Activated CD8-positive, alpha-beta memory T cell treated with anti-CD3 and anti-CD28 coated beads for 24 hours (primary cell): ENCODE data around the gene MYO7B.

Experiments used
- DNase-seq: peaks from one replicate; pipeline ENCODE4 v3.0.0-alpha.2; 2020

The MYO7B gene

DNA sequence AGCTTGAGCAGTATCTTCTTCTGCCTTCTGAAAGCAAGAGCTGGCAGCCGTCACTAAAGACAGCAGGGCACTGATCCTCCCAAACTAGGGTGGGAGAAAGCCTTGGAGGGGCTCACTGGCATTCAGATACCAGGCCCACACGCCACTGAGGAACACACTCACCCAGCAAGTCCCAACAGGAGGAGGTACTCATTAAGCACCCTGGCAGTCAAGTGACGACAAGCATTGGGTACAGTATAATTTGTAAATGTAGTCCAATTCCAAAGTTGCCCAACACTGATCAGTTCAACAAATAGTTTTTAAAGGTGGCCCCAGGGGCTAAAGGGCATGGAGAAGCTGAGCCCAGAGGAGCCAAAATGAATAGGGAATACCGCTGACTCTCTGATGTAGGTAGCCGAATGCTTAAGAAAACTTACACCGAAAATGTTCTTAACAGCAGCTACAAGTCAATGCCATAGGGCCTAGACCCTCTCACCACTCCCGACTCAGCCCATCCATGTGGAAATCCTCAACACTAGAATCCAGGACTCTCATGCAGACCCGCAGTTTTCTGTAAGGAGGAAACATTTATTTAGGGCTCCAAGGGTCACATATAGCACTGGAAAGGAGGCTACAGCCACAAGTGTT, 129.9 kb downstream of the MYO7B start:
- no peak for DNase-seq

GRCh38 chr2:127669056-127669455, 133.6 kb downstream of the MYO7B start:
- DNase-seq = no peak

- DNase-seq = no peak
These were observed 134.8 kb downstream of the MYO7B start for GRCh38 chr2:127670055-127670956.

- no peak for DNase-seq
These were observed 135.4 kb downstream of the MYO7B start for GRCh38 chr2:127670957-127671290.

DNA sequence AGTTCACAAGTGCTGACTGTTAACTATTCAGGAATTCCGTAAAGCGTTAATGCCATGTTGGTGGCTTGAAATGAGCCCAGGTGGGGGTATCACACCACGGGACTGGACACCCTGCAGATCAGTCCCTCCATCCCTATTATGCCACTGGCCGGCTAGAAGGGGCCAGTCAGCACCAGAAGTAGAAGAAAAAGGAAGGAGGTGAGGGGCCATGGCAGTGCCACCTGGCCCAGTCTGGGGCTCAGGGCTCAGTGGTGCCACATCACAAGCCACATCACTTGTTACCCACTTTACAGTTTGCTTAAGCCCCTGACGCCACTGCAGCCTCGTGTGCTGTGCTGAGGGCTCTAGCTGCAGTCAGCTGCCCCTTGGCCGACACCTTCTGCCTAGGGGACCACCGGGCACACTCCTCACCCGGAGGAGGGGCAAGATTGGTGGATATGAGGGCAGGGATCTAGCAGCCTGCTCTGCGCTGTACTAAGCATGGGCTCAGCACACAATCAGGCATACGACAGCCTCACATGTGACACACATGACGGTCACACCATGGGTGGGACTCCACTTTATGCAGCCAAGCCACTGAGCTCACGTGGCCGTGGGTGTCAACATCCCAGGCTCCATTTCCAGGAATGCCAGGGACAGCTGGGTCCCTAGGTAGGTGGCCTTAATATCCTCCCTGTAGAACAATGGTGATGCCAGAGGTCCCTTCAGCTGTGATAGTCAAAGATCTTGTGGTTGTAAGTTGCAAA, 136.2 kb downstream of the MYO7B start:
- DNase-seq = no peak

DNA sequence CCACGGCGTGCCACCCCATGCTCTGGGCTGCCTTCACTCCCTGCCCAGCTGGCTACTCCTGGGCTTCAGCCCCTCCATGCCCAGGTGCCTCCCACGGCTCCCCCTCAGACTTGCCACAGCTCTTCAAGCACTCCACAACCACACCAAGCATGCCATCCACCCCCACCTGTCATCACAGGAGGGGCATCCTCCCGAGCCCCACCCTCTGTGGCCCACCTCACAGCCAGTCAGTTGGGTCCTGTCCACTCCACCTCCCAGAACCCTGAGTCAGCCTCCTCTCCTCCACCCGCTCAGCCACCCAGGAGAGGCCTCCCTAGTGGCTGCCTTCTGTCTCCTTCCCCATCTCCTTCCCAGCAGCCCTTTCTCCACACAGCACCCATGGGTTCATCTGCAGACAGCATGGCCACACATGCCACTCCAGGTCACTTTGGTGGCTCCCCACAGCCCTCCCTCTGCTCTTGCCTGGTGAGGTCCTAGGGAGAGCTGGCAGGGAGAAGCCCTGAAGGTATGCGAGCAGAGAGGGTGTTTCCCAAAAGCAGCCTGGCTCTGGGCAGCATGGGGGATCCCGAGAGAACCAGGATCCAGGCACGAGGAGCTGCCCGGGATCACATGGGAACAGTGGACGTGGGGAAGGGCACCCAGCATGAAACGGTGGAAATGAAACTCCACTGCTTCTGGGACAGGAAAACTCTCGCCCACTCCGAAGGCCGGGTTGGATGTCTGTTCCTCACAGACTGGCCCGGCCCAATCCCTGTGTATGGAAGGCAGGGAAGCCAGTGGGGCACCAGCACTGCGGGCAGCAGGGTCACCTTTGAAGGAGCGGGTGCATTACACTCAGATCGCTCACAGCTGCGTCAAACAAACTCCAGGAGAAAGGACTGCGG, 137.1 kb downstream of the MYO7B start:
- DNase-seq = no peak

GRCh38 chr2:127673291-127674069, 138.0 kb downstream of the MYO7B start:
- no peak for DNase-seq

- DNase-seq = peak; percentile 67
These were observed 139.0 kb downstream of the MYO7B start for GRCh38 chr2:127674241-127675209.

- DNase-seq = no peak
These were observed 140.1 kb downstream of the MYO7B start, which contains the start of gene LIMS2 for GRCh38 chr2:127675331-127676261. Gene LIMS2, minus strand, starts transcription at chr2:127675530. Its CDS starts 506 bp downstream, at chr2:127675024.

DNA sequence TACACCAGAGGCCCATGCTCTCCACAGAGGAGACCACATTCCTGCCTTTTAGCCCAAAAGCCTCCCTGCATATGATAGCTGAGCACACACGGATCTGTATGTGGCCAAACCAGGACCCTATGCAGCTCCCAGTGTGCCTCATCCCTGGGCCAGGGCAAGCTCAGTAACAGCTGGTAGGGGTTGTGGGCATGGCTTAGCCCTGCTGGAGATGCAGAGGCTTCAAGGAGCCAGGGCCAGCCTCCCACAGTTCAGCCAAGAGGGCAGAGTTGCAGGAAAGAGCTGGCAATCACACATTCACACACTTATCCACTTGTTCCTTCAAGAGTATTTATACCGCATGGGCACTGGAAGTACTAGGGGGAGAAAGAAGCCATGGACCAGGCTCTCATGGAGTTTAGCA, 141.4 kb downstream of the MYO7B start:
- no peak for DNase-seq

- no peak for DNase-seq
These were observed 143.0 kb downstream of the MYO7B start for GRCh38 chr2:127678531-127678930.

DNA sequence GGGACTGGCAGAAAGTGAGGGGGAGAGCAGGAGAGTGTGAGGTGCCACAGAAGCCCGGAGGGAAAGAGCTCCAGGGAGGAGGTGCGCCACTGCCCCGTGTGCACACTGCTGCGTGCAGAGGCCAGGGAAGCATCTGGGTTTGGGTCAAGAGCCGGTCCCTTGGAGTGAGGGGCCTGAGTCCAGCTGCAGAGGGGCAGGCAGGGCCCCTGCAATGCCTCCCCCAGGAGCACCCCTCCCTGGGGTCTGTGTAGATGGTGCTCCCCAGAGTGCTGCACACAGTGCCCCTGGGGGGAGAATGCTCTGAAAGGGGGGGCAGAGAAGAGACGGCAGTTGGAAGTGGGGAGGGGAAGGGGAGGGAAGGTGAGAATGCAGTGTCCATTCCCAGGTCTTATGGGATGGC, 143.5 kb downstream of the MYO7B start:
- DNase-seq = no peak

GRCh38 chr2:127679680-127680361, 144.3 kb downstream of the MYO7B start:
- no peak for DNase-seq

DNA sequence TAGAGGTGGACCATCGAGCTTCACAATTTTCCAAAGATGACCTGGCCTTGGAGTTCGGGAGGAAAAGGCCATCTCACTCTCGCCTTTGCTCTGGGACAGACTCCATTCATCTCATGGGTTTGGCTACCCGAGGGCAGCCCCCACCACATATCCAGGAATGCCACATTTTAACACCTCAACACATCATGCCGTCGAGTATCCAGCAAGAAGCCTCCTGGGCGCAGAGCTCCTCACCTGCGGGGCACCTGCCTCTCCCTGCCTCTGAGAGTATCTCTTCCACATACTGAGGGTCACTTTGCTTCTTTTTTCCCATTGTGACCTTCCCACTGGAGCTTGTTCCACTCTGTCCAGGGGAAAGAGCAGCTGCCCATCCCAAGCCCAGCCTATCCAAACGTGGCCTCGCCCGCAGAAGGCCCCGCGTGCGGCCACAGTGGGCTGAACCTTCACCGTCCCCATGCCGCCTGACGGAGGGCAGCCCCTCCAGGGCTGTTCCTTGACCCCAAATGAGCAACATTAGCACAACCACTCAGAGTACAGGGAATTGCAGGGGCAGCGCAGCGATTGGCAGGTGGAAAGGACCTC, 145.3 kb downstream of the MYO7B start:
- DNase-seq = peak; percentile 52

DNA sequence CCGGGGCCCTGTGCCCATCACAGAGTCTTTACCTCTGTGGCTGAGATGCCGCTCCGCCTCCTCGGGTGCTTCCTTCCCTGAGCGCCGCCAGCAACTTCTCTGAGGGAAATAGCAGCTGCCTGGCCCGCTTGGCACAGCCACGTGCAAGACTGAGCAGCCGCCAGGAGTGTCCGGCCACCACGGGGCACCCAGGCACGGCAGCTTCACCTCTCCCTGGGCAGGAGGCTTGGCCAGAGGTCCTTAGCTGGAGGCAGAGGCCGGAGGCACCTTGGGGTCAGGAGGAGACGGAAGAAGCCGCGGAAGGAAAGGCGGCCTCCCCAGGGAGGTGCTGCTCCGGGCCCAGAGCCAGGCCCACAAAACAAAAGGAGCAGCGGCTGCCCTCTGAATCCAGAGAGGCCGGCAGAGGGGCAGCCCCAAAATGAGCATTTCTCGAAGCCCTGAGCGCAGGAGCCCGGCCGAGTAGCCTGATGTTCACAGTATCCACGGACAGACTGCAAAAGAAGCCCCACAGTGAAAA, 145.9 kb downstream of the MYO7B start:
- DNase-seq = no peak

GRCh38 chr2:127681976-127682857, 146.7 kb downstream of the MYO7B start:
- peak; percentile 19 for DNase-seq

- DNase-seq = no peak
These were observed 147.6 kb downstream of the MYO7B start for GRCh38 chr2:127683056-127683455.
